HG02642 (cell line): ENCODE measurements around the gene C15orf40.
"Not testable (repeated sequence)": the region's sequence is repeated elsewhere in the genome, so short reads cannot be mapped to it uniquely, and the experiment has no call there.

Experiments used
- ATAC-seq: cut with Tn5 transposase; IDR thresholded peaks from one replicate; pipeline ENCODE4 v1.9.1; 2021; ENCODE audit warnings: mild to moderate bottlenecking; ENCODE audit not compliant: unreplicated experiment, poor library complexity

C15orf40 gene

GRCh38 chr15:83011271-83012075 is at the start of gene C15orf40:
Gene C15orf40 (minus strand): TSS chr15:83011639. CDS start chr15:83011607, 32 bp downstream.
- ATAC-seq, result peak; percentile 89

- no peak for ATAC-seq
Observed at GRCh38 chr15:83057696-83058376, 46.4 kb upstream of the C15orf40 start.

DNA sequence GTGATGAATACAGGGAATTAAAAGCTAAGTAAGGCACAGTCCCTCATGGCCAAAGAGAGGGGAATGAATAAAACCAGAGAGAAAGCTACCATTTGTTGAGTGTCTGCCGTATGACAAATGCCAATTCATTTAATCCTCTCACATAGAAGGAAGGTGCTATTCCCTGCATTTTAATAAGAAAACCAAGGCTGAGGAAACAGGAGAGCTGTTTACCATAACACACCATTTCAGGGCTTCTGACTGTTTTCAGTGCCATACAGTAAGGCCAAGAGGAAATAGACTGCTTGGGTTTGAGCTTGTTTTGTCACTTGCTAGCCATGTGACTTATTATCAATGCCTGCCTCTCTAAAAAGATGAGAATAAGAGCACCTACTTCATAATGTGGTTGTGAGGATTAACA is 45.6 kb upstream of the C15orf40 start:
- ATAC-seq, result no peak

GRCh38 chr15:83053151-83053550 is 41.7 kb upstream of the C15orf40 start:
- ATAC-seq, result no peak

DNA sequence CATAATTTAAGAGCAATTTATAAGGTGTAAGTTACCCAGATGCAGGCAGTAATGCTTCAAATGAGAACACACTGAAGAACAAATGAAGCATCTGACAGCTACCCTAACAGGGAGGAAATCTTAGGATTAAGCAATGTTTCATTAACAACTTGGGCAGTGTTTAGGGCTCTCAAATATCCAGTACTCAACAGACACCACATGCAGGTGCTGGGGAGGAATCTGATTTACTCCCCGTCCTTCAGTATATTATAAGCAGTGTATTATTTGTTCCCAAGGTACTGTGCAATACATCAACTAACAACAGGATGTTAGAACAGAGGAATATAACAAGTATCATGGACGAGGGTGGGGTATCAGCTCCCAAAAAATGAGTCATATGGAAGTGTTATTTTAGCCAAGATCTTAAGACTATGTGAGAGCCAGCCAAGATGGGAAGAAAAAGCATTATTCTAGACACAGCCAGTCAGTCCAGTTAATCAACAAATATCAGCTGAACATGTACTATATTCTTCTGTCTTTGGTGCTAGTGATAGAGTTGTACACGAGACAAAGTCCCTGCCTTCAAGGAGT is 35.2 kb upstream of the C15orf40 start:
- ATAC-seq, result no peak

GRCh38 chr15:83044156-83044555 is 32.7 kb upstream of the C15orf40 start:
- no peak for ATAC-seq

GRCh38 chr15:83039206-83039605 is 27.8 kb upstream of the C15orf40 start:
- no peak for ATAC-seq

GRCh38 chr15:83036253-83036652 is 24.8 kb upstream of the C15orf40 start:
- ATAC-seq, result no peak

DNA sequence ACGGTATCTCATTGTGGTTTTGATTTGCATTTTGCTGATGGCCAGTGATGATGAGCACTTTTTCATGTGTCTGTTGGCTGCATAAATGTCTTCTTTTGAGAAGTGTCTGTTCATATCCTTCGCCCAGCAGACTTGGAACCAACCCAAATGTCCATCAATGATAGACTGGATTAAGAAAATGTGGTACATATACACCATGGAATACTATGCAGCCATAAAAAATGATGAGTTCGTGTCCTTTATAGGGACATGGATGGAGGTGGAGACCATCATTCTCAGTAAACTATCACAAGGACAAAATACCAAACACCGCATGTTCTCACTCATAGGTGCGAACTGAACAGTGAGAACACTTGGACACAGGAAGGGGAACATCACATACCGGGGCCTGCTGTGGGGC is 19.8 kb upstream of the C15orf40 start:
- ATAC-seq, result not testable (repeated sequence)

- ATAC-seq, result no peak
Observed at GRCh38 chr15:83030021-83030420, 18.6 kb upstream of the C15orf40 start.

DNA sequence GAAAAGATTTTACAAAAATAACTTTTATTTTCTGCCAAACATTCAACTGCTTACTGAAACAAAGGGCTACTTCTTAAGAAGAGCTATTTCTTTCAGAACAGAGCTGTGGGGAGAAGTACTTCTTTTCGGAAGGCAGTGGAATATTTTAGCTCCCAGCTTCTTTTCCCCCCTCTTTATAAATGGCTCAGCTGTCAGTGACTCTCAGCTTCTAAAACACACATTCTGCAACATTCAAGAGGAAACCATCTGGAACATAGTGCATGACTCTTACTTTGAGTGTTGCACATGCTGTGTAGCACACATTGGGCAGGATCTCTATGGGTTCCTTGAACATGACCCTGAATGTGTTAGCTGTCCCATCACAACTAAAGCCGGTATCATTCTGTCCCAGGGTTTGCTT is 7.0 kb upstream of the C15orf40 start:
- ATAC-seq, result no peak

DNA sequence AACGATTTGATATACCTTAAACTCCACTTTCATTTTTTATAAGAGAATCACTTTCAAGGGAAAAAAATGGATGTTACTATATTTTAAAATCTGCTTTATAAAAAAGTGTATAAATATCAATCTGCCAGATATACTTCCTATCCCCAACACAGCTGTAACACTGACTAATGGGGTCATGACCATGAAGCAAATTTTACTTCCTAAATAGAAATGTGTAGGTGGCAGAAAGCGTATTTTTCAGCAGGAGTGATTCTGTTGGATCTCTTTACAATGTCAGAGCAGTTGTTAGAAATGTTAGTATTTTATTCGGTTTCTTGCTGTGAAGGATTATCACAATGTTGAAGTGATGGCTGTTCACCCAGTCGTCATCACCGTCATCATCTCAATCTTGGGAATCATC is 5.5 kb upstream of the C15orf40 start:
- no peak for ATAC-seq

DNA sequence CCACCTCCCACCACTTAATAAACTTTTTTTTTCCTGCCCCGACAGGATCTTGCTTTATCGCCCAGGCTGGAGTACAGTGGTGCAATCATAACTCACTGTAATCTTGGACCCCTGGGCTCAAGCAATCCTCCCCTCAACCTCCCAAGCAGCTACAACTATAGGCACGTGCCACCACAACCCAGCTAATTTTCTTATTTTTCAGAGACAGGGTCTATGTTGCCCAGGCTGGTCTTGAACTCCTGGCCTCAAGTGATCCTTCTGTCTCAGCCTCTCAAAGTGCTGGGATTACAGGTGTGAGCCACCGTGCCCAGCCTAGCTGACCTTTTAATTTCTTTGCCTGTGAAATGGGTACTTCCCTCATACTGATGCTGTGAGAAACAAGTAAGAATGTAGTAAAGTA is 3.9 kb upstream of the C15orf40 start:
- ATAC-seq, result no peak

DNA sequence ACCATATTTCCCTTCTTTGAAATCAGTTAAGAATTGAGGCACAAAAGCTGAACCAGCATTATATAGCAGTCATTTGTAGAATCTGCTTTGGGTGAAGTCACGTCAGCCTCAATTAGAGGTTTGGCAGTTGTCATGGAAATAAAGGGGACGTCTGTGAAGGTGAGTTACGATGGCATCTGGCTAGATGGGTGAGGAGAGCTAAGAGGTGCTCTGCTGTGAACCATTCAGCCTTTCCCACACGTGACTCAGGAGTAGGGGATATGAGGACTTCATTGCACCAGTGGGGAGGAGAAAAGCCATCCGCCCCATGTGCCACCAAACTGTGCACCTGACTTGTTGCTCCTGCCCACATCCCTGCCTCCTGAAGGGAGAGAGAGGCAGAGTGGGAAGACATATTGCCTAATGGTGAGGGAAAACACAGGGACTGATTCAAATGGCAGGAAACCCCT is 2.8 kb upstream of the C15orf40 start:
- ATAC-seq, result no peak

- ATAC-seq, result no peak
Observed at GRCh38 chr15:83012636-83013035, 1.2 kb upstream of the C15orf40 start.

- ATAC-seq, result no peak
Observed at GRCh38 chr15:83012076-83012426, 612 bp upstream of the C15orf40 start.

GRCh38 chr15:83010709-83011270 is 649 bp downstream of the C15orf40 start:
- peak; percentile 62 for ATAC-seq

DNA sequence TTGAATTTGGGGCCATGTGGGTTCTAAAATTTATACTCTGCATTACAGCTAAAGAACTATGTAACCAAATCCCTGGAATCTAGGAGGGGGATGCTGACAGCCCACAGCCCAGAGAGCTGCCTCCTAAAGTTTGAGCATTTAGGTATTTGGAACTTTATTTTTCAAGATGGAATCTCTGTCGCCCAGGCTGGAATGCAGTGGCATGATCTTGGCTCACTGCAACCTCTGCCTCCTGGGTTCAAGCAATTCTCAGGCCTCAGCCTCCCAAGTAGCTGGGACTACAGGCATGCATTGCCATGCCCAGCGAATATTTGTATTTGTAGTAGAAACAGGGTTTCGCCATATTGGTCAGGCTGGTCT is 10.8 kb downstream of the C15orf40 start:
- ATAC-seq, result not testable (repeated sequence)

GRCh38 chr15:82999905-83000671 is 11.4 kb downstream of the C15orf40 start:
- peak; percentile 69 for ATAC-seq

DNA sequence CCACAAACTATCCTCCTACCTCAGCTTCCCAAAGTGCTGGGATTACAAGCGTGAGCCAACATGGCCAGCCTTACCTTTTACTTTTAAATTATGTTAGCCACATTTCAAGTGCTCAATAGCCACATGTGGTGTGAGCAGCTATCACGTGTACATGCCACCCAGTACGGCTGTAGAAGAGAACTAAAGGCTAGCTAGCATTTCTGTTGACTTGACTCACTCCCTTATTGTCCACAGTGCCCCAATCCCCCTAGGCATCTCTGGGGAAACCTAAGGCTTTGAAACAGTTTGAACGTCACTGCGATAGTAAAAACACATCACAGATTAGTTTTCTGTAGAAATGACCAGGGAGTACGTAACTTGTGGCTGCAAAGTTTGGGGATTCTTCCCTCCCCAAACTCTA is 12.0 kb downstream of the C15orf40 start:
- no peak for ATAC-seq
